ENCODE results near the gene SAFB.

The SAFB gene

DNA sequence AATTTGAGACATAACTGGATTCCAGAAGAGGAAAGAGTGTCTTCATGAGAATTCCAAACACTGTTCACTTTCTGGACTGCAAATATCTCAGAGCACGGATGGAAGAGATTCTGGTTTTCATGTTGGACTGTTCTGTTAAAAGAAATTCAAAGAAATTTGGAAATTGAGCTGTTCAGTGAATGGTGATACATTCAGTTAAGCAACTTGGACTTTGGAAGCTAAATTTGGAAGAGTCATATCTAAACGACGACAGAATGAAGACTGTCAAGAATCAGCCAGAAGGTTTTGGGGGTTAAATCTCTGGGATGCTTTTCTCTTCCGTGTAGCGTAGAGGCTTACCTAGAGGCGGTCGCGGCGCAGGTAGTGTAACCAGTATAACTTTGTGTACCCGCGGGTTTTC is 25.6 kb downstream of the SAFB start:
- H3K4me3 ChIP-seq (ENCODE audit: low read depth in 1 of 2, low read length in 2 of 2): no peak overlapping the region
- H3K9ac ChIP-seq (ENCODE audit: low read depth, low read length): no peak overlapping the region
- TF ChIP-seq EZH2 (IDR thresholded peaks at IDR 0.05; ENCODE audit: borderline replicate concordance, low read depth, low read length, severe bottlenecking): no peak
- TF ChIP-seq, protein P1, sequence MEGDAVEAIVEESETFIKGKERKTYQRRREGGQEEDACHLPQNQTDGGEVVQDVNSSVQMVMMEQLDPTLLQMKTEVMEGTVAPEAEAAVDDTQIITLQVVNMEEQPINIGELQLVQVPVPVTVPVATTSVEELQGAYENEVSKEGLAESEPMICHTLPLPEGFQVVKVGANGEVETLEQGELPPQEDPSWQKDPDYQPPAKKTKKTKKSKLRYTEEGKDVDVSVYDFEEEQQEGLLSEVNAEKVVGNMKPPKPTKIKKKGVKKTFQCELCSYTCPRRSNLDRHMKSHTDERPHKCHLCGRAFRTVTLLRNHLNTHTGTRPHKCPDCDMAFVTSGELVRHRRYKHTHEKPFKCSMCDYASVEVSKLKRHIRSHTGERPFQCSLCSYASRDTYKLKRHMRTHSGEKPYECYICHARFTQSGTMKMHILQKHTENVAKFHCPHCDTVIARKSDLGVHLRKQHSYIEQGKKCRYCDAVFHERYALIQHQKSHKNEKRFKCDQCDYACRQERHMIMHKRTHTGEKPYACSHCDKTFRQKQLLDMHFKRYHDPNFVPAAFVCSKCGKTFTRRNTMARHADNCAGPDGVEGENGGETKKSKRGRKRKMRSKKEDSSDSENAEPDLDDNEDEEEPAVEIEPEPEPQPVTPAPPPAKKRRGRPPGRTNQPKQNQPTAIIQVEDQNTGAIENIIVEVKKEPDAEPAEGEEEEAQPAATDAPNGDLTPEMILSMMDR (IDR thresholded peaks at IDR 0.05; ENCODE audit: borderline replicate concordance, extremely low read depth, low read length, poor library complexity, severe bottlenecking): no peak
- H3K4me2 ChIP-seq (ENCODE audit: insufficient read depth, low read length): no peak overlapping the region
- no peaks in the 10 kb centered on the region for H3K4me1 ChIP-seq (ENCODE audit: insufficient read depth, low read length)
- peaks cover 55% of the 10 kb centered on the region for H3K79me2 ChIP-seq (ENCODE audit: insufficient read depth, low read length)
- no peaks in the 10 kb centered on the region for H3K9me3 ChIP-seq (ENCODE audit: insufficient read depth, low read length, severe bottlenecking)
- ATAC-seq (ENCODE audit: insufficient read depth, low read depth): no peak
- no peak overlapping the region for H2AFZ ChIP-seq (ENCODE audit: low read depth, low read length)
- no peak overlapping the region for H3K27ac ChIP-seq (ENCODE audit: low read length)
- no peaks in the 10 kb centered on the region for H3K27me3 ChIP-seq (ENCODE audit: insufficient read depth, low read length, poor library complexity)
- DNase-seq: no peak
- H3K36me3 ChIP-seq (ENCODE audit: insufficient read depth, low read length): peaks cover 91% of the 10 kb centered on the region
- H4K20me1 ChIP-seq (ENCODE audit: insufficient read depth, low read length): peaks cover 31% of the 10 kb centered on the region

DNA sequence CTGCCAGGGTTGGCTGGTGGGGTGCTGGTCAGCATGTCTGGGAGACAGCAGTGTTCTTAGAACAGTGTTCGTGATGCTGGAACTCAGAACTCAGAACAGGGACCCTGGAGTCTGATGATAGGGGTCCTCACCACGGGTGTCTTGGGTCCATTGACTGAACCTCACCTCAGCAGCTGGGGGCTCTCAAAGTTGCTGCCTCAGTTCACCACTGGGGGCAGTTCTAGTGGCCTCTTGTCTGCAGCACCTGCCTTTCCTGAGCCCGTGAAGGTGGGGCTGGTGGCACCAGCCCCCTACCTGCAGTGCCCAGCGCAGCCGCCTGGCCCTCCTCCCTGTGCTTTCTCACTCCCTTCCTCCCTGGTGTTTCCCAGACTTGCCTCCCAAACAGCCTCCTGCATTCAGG is 28.5 kb downstream of the SAFB start:
- TF ChIP-seq EZH2 (IDR thresholded peaks at IDR 0.05; ENCODE audit: borderline replicate concordance, low read depth, low read length, severe bottlenecking): no peak
- TF ChIP-seq, protein P1 (IDR thresholded peaks at IDR 0.05; ENCODE audit: borderline replicate concordance, extremely low read depth, low read length, poor library complexity, severe bottlenecking): peak; percentile 38
- H3K4me2 ChIP-seq (ENCODE audit: insufficient read depth, low read length): no peak overlapping the region
- no peak overlapping the region for H2AFZ ChIP-seq (ENCODE audit: low read depth, low read length)
- H3K4me1 ChIP-seq (ENCODE audit: insufficient read depth, low read length): no peaks in the 10 kb centered on the region
- no peak overlapping the region for H3K9ac ChIP-seq (ENCODE audit: low read depth, low read length)
- H3K36me3 ChIP-seq (ENCODE audit: insufficient read depth, low read length): peaks cover 87% of the 10 kb centered on the region
- no peak for DNase-seq
- peaks cover 18% of the 10 kb centered on the region for H4K20me1 ChIP-seq (ENCODE audit: insufficient read depth, low read length)
- H3K27ac ChIP-seq (ENCODE audit: low read length): no peak overlapping the region
- no peak for ATAC-seq (ENCODE audit: insufficient read depth, low read depth)
- H3K27me3 ChIP-seq (ENCODE audit: insufficient read depth, low read length, poor library complexity): no peaks in the 10 kb centered on the region
- H3K9me3 ChIP-seq (ENCODE audit: insufficient read depth, low read length, severe bottlenecking): no peaks in the 10 kb centered on the region
- H3K79me2 ChIP-seq (ENCODE audit: insufficient read depth, low read length): peaks cover 29% of the 10 kb centered on the region
- H3K4me3 ChIP-seq (ENCODE audit: low read depth in 1 of 2, low read length in 2 of 2): no peak overlapping the region

DNA sequence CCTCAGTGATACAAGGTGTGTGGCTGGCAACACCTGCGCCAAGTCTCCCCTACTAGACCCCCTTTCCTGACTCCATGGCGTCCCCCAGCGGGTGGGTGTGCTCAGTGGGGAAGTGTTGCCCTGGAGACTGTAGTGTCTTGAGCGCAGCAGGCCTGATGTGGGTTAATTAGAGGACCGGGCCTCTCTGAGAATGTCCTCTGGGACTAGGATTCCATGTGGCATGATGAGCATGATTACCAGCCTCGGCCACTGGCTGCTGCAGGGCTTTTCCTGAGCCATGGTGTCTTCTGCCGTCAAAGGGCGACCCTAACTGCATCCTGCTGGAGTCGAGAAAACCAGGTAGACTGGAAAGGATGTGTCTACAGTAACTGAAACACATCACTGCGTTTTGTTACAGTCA is 29.4 kb downstream of the SAFB start:
- Histone ChIP-seq H3K27ac (ENCODE audit: low read length) (no peak overlapping the region), H3K4me2 (ENCODE audit: insufficient read depth, low read length) (no peak overlapping the region), H2AFZ (ENCODE audit: low read depth, low read length) (no peak overlapping the region), H3K4me1 (ENCODE audit: insufficient read depth, low read length) (no peaks in the 10 kb centered on the region), H3K36me3 (ENCODE audit: insufficient read depth, low read length) (peaks cover 84% of the 10 kb centered on the region), H3K9ac (ENCODE audit: low read depth, low read length) (no peak overlapping the region), H3K79me2 (ENCODE audit: insufficient read depth, low read length) (peaks cover 20% of the 10 kb centered on the region; the same call in 1 of the 2 replicates), H3K27me3 (ENCODE audit: insufficient read depth, low read length, poor library complexity) (no peaks in the 10 kb centered on the region), H3K4me3 (ENCODE audit: low read depth in 1 of 2, low read length in 2 of 2) (no peak overlapping the region), H3K9me3 (ENCODE audit: insufficient read depth, low read length, severe bottlenecking) (no peaks in the 10 kb centered on the region), H4K20me1 (ENCODE audit: insufficient read depth, low read length) (peaks cover 9% of the 10 kb centered on the region)
- no peak for DNase-seq
- TF ChIP-seq, protein P1 (IDR thresholded peaks at IDR 0.05; ENCODE audit: borderline replicate concordance, extremely low read depth, low read length, poor library complexity, severe bottlenecking): no peak
- TF ChIP-seq EZH2 (IDR thresholded peaks at IDR 0.05; ENCODE audit: borderline replicate concordance, low read depth, low read length, severe bottlenecking): no peak
- ATAC-seq (ENCODE audit: insufficient read depth, low read depth): no peak

DNA sequence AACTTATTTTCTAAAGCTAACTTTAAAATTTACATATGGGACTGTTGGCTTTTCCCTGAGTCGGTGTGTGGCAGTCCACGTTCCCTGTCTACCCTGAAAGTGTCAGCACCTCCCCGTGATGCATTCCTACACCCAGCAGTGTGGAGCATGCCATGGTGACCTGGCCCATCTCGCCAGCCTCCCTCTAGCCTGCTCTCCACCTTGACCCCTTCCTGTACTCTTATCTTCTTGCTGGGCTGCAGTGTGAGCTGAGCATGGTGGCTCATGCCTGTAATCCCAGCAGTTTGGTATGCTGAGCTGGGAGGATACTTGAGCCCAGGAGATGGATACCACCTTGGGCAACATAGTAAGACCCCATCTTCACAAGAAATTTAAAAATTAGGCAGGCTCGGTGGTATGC is 32.0 kb downstream of the SAFB start:
- DNase-seq: no peak
- Histone ChIP-seq H2AFZ (ENCODE audit: low read depth, low read length) (no peak overlapping the region), H3K27me3 (ENCODE audit: insufficient read depth, low read length, poor library complexity) (no peaks in the 10 kb centered on the region), H3K4me3 (ENCODE audit: low read depth in 1 of 2, low read length in 2 of 2) (no peak overlapping the region), H4K20me1 (ENCODE audit: insufficient read depth, low read length) (peaks cover 11% of the 10 kb centered on the region), H3K9me3 (ENCODE audit: insufficient read depth, low read length, severe bottlenecking) (no peaks in the 10 kb centered on the region), H3K4me1 (ENCODE audit: insufficient read depth, low read length) (no peaks in the 10 kb centered on the region), H3K36me3 (ENCODE audit: insufficient read depth, low read length) (peaks cover 89% of the 10 kb centered on the region), H3K9ac (ENCODE audit: low read depth, low read length) (no peak overlapping the region), H3K79me2 (ENCODE audit: insufficient read depth, low read length) (peaks cover 9% of the 10 kb centered on the region), H3K4me2 (ENCODE audit: insufficient read depth, low read length) (no peak overlapping the region), H3K27ac (ENCODE audit: low read length) (no peak overlapping the region)
- TF ChIP-seq, protein P1 (IDR thresholded peaks at IDR 0.05; ENCODE audit: borderline replicate concordance, extremely low read depth, low read length, poor library complexity, severe bottlenecking): no peak
- no peak for TF ChIP-seq EZH2 (IDR thresholded peaks at IDR 0.05; ENCODE audit: borderline replicate concordance, low read depth, low read length, severe bottlenecking)
- no peak for ATAC-seq (ENCODE audit: insufficient read depth, low read depth)

Measured in DND-41 (cell line).